Stimulated activated CD8-positive, alpha-beta memory T cell treated with anti-CD3 and anti-CD28 coated beads, Interleukin-12 subunit alpha, Interleukin-12 subunit beta, amount 100 ng/mL, for 4 hours (primary cell): ENCODE measurements around the gene KLHL7.
"Not testable (repeated sequence)": the region's sequence is repeated elsewhere in the genome, so short reads cannot be mapped to it uniquely, and the experiment has no call there.

Experiments used
- DNase-seq: peaks from one replicate; pipeline ENCODE4 v3.0.0-alpha.2; 2020; ENCODE audit warnings: low read depth

The KLHL7 gene

GRCh38 chr7:23183279-23184012 lies 77.9 kb downstream of the KLHL7 start:
- no peak for DNase-seq

GRCh38 chr7:23184291-23184690 lies 78.7 kb downstream of the KLHL7 start:
- no peak for DNase-seq

GRCh38 chr7:23184709-23185359 lies 79.2 kb downstream of the KLHL7 start:
- DNase-seq: no peak

- DNase-seq: no peak
These were observed 80.4 kb downstream of the KLHL7 start for GRCh38 chr7:23185980-23186379.

- no peak for DNase-seq
These were observed 85.4 kb downstream of the KLHL7 start for GRCh38 chr7:23191022-23191421.

- not testable (repeated sequence) for DNase-seq
These were observed 88.2 kb downstream of the KLHL7 start for GRCh38 chr7:23193650-23194227.

GRCh38 chr7:23196306-23196705 lies 90.7 kb downstream of the KLHL7 start:
- DNase-seq: no peak

- not testable (repeated sequence) for DNase-seq
These were observed 92.2 kb downstream of the KLHL7 start for GRCh38 chr7:23197745-23198144.

GRCh38 chr7:23200331-23200730 lies 94.7 kb downstream of the KLHL7 start:
- DNase-seq: no peak

- DNase-seq: no peak
These were observed 98.7 kb downstream of the KLHL7 start for GRCh38 chr7:23204241-23204640.

- no peak for DNase-seq
These were observed 100.0 kb downstream of the KLHL7 start for GRCh38 chr7:23205577-23205908.

GRCh38 chr7:23205909-23206767 lies 100.6 kb downstream of the KLHL7 start:
- DNase-seq: no peak

GRCh38 chr7:23207021-23207420 lies 101.4 kb downstream of the KLHL7 start:
- no peak for DNase-seq

GRCh38 chr7:23207884-23208283 lies 102.3 kb downstream of the KLHL7 start:
- no peak for DNase-seq

GRCh38 chr7:23208316-23208715 lies 102.7 kb downstream of the KLHL7 start:
- DNase-seq: no peak

- DNase-seq: no peak
These were observed 104.9 kb downstream of the KLHL7 start for GRCh38 chr7:23210506-23210905.

- no peak for DNase-seq
These were observed 106.0 kb downstream of the KLHL7 start for GRCh38 chr7:23211589-23211988.

- DNase-seq: no peak
These were observed 106.8 kb downstream of the KLHL7 start for GRCh38 chr7:23212395-23212794.

GRCh38 chr7:23212841-23213240 lies 107.3 kb downstream of the KLHL7 start:
- DNase-seq: no peak

- no peak for DNase-seq
These were observed 108.2 kb downstream of the KLHL7 start for GRCh38 chr7:23213755-23214154.

- no peak for DNase-seq
These were observed 108.8 kb downstream of the KLHL7 start for GRCh38 chr7:23214423-23214822.

GRCh38 chr7:23214938-23215337 lies 109.4 kb downstream of the KLHL7 start:
- DNase-seq: no peak

- DNase-seq: no peak
These were observed 110.4 kb downstream of the KLHL7 start for GRCh38 chr7:23216021-23216420.
